GM23338 (cell line): ENCODE data around the gene TAF10.

Source experiments
- CREB1 ChIP-seq: fragments of 250-450 bp; sonication (Bioruptor Pico); IDR thresholded peaks from 2 replicates; pipeline ENCODE4 v1.5.0; 2020; ENCODE audit warnings: low read depth, mild to moderate bottlenecking, moderate library complexity
- EZH2 ChIP-seq: fragments of 200-600 bp; sonication (generic); IDR thresholded peaks from one replicate; pipeline ENCODE4 v1.8.0; 2017; ENCODE audit warnings: antibody characterized with exemption, mild to moderate bottlenecking, low read depth; ENCODE audit not compliant: unreplicated experiment
- EZH2phosphoT487 ChIP-seq: fragments of 200-600 bp; sonication (generic); IDR thresholded peaks from one replicate; pipeline ENCODE4 v1.8.1; 2018; ENCODE audit warnings: antibody characterized with exemption; ENCODE audit not compliant: unreplicated experiment
- JUNB ChIP-seq: IDR thresholded peaks from one replicate; pipeline ENCODE4 v1.6.1; 2016; ENCODE audit warnings: antibody characterized with exemption; ENCODE audit not compliant: unreplicated experiment
- NANOG ChIP-seq: IDR thresholded peaks from 2 replicates; pipeline ENCODE4 v1.6.1; 2016; ENCODE audit warnings: antibody characterized with exemption, borderline replicate concordance
- POLR2AphosphoS5 ChIP-seq: IDR thresholded peaks from 2 replicates; pipeline ENCODE4 v1.6.1; 2016; ENCODE audit warnings: antibody characterized with exemption, low read depth
- REST ChIP-seq: IDR thresholded peaks from one replicate; pipeline ENCODE4 v1.6.1; 2018; ENCODE audit warnings: antibody characterized with exemption; ENCODE audit not compliant: unreplicated experiment
- ZNF114 ChIP-seq: fragments of 250-450 bp; sonication (Bioruptor Pico); IDR thresholded peaks from 2 replicates; pipeline ENCODE4 v1.5.0; 2020; ENCODE audit warnings: mild to moderate bottlenecking, moderate library complexity
- ZNF331 ChIP-seq: fragments of 250-450 bp; sonication (Bioruptor Pico); IDR thresholded peaks from 2 replicates; pipeline ENCODE4 v1.5.0; 2020; ENCODE audit warnings: low read depth, mild to moderate bottlenecking, moderate library complexity
- TF ChIP-seq, protein P1 (sequence below), 2 experiments: fragments of 200-600 bp in 1 of 2; sonication (generic) in 1 of 2; conservative IDR thresholded peaks; 2 replicates each; pipeline versions ENCODE4 v1.5.1 to v1.6.1; 2016 to 2017; ENCODE audit warnings: antibody characterized with exemption in 2 of 2, low read depth in 2 of 2, mild to moderate bottlenecking in 2 of 2, moderate library complexity in 1 of 2
- TF ChIP-seq, protein P2 (sequence below): fragments of 250-450 bp; sonication (Bioruptor Pico); IDR thresholded peaks from 2 replicates; pipeline ENCODE4 v1.5.0; 2020; ENCODE audit warnings: mild to moderate bottlenecking, moderate library complexity
- TF ChIP-seq, protein P3 (sequence below): IDR thresholded peaks from 2 replicates; pipeline ENCODE4 v1.6.1; 2016; ENCODE audit warnings: antibody characterized with exemption

GRCh38 chr11:6574816-6575715 is 37.0 kb downstream of the TAF10 start:
- TF ChIP-seq, protein P1, sequence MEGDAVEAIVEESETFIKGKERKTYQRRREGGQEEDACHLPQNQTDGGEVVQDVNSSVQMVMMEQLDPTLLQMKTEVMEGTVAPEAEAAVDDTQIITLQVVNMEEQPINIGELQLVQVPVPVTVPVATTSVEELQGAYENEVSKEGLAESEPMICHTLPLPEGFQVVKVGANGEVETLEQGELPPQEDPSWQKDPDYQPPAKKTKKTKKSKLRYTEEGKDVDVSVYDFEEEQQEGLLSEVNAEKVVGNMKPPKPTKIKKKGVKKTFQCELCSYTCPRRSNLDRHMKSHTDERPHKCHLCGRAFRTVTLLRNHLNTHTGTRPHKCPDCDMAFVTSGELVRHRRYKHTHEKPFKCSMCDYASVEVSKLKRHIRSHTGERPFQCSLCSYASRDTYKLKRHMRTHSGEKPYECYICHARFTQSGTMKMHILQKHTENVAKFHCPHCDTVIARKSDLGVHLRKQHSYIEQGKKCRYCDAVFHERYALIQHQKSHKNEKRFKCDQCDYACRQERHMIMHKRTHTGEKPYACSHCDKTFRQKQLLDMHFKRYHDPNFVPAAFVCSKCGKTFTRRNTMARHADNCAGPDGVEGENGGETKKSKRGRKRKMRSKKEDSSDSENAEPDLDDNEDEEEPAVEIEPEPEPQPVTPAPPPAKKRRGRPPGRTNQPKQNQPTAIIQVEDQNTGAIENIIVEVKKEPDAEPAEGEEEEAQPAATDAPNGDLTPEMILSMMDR (conservative IDR thresholded peaks at IDR 0.05; ENCODE audit: low read depth in 2 of 2) = no peak
- TF ChIP-seq POLR2AphosphoS5 (no peak), EZH2 (no peak), REST (no peak), NANOG (no peak), JUNB (no peak), ZNF114 (CRISPR knock-in tag) (no peak), CREB1 (CRISPR knock-in tag) (no peak), EZH2phosphoT487 (no peak), ZNF331 (no peak)
- TF ChIP-seq, protein P2, sequence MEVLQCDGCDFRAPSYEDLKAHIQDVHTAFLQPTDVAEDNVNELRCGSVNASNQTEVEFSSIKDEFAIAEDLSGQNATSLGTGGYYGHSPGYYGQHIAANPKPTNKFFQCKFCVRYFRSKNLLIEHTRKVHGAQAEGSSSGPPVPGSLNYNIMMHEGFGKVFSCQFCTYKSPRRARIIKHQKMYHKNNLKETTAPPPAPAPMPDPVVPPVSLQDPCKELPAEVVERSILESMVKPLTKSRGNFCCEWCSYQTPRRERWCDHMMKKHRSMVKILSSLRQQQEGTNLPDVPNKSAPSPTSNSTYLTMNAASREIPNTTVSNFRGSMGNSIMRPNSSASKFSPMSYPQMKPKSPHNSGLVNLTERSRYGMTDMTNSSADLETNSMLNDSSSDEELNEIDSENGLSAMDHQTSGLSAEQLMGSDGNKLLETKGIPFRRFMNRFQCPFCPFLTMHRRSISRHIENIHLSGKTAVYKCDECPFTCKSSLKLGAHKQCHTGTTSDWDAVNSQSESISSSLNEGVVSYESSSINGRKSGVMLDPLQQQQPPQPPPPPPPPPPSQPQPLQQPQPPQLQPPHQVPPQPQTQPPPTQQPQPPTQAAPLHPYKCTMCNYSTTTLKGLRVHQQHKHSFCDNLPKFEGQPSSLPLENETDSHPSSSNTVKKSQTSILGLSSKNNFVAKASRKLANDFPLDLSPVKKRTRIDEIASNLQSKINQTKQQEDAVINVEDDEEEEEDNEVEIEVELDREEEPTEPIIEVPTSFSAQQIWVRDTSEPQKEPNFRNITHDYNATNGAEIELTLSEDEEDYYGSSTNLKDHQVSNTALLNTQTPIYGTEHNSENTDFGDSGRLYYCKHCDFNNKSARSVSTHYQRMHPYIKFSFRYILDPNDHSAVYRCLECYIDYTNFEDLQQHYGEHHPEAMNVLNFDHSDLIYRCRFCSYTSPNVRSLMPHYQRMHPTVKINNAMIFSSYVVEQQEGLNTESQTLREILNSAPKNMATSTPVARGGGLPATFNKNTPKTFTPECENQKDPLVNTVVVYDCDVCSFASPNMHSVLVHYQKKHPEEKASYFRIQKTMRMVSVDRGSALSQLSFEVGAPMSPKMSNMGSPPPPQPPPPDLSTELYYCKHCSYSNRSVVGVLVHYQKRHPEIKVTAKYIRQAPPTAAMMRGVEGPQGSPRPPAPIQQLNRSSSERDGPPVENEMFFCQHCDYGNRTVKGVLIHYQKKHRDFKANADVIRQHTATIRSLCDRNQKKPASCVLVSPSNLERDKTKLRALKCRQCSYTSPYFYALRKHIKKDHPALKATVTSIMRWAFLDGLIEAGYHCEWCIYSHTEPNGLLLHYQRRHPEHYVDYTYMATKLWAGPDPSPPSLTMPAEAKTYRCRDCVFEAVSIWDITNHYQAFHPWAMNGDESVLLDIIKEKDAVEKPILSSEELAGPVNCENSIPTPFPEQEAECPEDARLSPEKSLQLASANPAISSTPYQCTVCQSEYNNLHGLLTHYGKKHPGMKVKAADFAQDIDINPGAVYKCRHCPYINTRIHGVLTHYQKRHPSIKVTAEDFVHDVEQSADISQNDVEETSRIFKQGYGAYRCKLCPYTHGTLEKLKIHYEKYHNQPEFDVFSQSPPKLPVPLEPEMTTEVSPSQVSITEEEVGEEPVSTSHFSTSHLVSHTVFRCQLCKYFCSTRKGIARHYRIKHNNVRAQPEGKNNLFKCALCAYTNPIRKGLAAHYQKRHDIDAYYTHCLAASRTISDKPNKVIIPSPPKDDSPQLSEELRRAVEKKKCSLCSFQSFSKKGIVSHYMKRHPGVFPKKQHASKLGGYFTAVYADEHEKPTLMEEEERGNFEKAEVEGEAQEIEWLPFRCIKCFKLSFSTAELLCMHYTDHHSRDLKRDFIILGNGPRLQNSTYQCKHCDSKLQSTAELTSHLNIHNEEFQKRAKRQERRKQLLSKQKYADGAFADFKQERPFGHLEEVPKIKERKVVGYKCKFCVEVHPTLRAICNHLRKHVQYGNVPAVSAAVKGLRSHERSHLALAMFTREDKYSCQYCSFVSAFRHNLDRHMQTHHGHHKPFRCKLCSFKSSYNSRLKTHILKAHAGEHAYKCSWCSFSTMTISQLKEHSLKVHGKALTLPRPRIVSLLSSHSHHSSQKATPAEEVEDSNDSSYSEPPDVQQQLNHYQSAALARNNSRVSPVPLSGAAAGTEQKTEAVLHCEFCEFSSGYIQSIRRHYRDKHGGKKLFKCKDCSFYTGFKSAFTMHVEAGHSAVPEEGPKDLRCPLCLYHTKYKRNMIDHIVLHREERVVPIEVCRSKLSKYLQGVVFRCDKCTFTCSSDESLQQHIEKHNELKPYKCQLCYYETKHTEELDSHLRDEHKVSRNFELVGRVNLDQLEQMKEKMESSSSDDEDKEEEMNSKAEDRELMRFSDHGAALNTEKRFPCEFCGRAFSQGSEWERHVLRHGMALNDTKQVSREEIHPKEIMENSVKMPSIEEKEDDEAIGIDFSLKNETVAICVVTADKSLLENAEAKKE (CRISPR knock-in tag) = no peak
- TF ChIP-seq, protein P3, sequence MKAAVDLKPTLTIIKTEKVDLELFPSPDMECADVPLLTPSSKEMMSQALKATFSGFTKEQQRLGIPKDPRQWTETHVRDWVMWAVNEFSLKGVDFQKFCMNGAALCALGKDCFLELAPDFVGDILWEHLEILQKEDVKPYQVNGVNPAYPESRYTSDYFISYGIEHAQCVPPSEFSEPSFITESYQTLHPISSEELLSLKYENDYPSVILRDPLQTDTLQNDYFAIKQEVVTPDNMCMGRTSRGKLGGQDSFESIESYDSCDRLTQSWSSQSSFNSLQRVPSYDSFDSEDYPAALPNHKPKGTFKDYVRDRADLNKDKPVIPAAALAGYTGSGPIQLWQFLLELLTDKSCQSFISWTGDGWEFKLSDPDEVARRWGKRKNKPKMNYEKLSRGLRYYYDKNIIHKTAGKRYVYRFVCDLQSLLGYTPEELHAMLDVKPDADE = no peak
